CD14-positive monocyte (primary cell): Measurements from ENCODE around the gene SPRY4. TPM values are rescaled to one million over a fixed set of nuclear protein-coding genes. Genes with fewer than 3 reads are reported as not detected.
"Not testable (repeated sequence)": the region's sequence is repeated elsewhere in the genome, so short reads cannot be mapped to it uniquely, and the experiment has no call there.

Experiments used
- DNase-seq, 3 donors: peaks; one replicate each; pipeline ENCODE4 v3.0.0-alpha.2; 2011 to 2022
- H2AFZ ChIP-seq: 2 replicates; pipeline ENCODE4 v1.6.0; 2012; ENCODE audit warnings: mild to moderate bottlenecking, low read depth, low read length, inconsistent platforms; ENCODE audit not compliant: insufficient read depth, poor library complexity, severe bottlenecking
- H3K27ac ChIP-seq, 2 donors: 1 replicate in 1 of 2; 2 replicates in 1 of 2; pipeline ENCODE4 v1.5.1; 2012 to 2013; ENCODE audit warnings: low read length in 2 of 2, control low read depth in 1 of 2, inconsistent platforms in 1 of 2, low read depth in 1 of 2, mild to moderate bottlenecking in 1 of 2
- H3K27me3 ChIP-seq, 2 donors: one replicate each; pipeline versions ENCODE4 v1.6.0 to v1.6.1; 2011 to 2013; ENCODE audit warnings: low read length in 2 of 2; ENCODE audit not compliant: control insufficient read depth in 2 of 2, insufficient read depth in 2 of 2
- H3K36me3 ChIP-seq, 2 donors: replicated peaks in 1 of 2; 1 replicate in 1 of 2; 2 replicates in 1 of 2; pipeline versions ENCODE4 v1.5.1 to v1.6.1; 2012 to 2013; ENCODE audit warnings: low read length in 2 of 2, control low read depth in 1 of 2, inconsistent platforms in 1 of 2, mild to moderate bottlenecking in 1 of 2; ENCODE audit not compliant: insufficient read depth in 2 of 2, control insufficient read depth in 1 of 2
- H3K4me1 ChIP-seq, 2 donors: 1 replicate in 1 of 2; 2 replicates in 1 of 2; pipeline versions ENCODE4 v1.5.1 to v1.6.1; 2012 to 2013; ENCODE audit warnings: low read length in 2 of 2, control low read depth in 1 of 2, inconsistent platforms in 1 of 2, mild to moderate bottlenecking in 1 of 2, moderate library complexity in 1 of 2; ENCODE audit not compliant: insufficient read depth in 2 of 2, control insufficient read depth in 1 of 2
- H3K4me2 ChIP-seq: replicated peaks from 2 replicates; pipeline ENCODE3; 2012; ENCODE audit warnings: low read length, moderate library complexity, mild to moderate bottlenecking; ENCODE audit not compliant: poor library complexity, severe bottlenecking; ENCODE audit errors: extremely low read depth
- H3K4me3 ChIP-seq, 3 experiments: fragments of 200-600 bp in 1 of 3; sonication (generic) in 1 of 3; replicated peaks in 1 of 3; 1 replicate in 2 of 3; 2 replicates in 1 of 3; pipeline ENCODE4 v1.5.1; 2011 to 2013; ENCODE audit warnings: low read length in 3 of 3, mild to moderate bottlenecking in 3 of 3, control low read depth in 2 of 3, low read depth in 2 of 3, inconsistent platforms in 1 of 3, moderate library complexity in 1 of 3
- H3K79me2 ChIP-seq: 2 replicates; pipeline ENCODE4 v1.6.0; 2012; ENCODE audit warnings: mild to moderate bottlenecking, control low read depth, inconsistent platforms, low read length, moderate library complexity; ENCODE audit not compliant: insufficient read depth
- H3K9ac ChIP-seq: 2 replicates; pipeline ENCODE4 v1.6.0; 2017; ENCODE audit warnings: low read length, mild to moderate bottlenecking; ENCODE audit not compliant: insufficient read depth, poor library complexity, severe bottlenecking
- H3K9me3 ChIP-seq, 2 donors: replicated peaks in 1 of 2; 1 replicate in 1 of 2; 2 replicates in 1 of 2; pipeline versions ENCODE4 v1.5.1 to v1.6.1; 2012 to 2013; ENCODE audit warnings: low read length in 2 of 2, control low read depth in 1 of 2; ENCODE audit not compliant: control insufficient read depth in 1 of 2, insufficient read depth in 1 of 2
- H4K20me1 ChIP-seq: 2 replicates; pipeline ENCODE4 v1.6.0; 2012; ENCODE audit warnings: mild to moderate bottlenecking, low read length, control low read depth, moderate library complexity; ENCODE audit not compliant: insufficient read depth
- H3K27ac Mint-ChIP-seq, 7 donors: one replicate each; pipeline ENCODE4 v1.8.0; 2020; ENCODE audit warnings: mild to moderate bottlenecking in 7 of 7, mixed read lengths in 7 of 7, moderate library complexity in 6 of 7, inconsistent platforms in 2 of 7
- H3K27me3 Mint-ChIP-seq, 3 donors: one replicate each; pipeline ENCODE4 v1.8.0; 2021 to 2022; ENCODE audit warnings: low read depth in 3 of 3, mild to moderate bottlenecking in 3 of 3, mixed read lengths in 3 of 3, moderate library complexity in 3 of 3, inconsistent platforms in 1 of 3
- H3K36me3 Mint-ChIP-seq, 2 donors: one replicate each; pipeline ENCODE4 v1.8.0; 2020; ENCODE audit warnings: mixed read lengths in 2 of 2, inconsistent platforms in 1 of 2, mild to moderate bottlenecking in 1 of 2
- H3K4me1 Mint-ChIP-seq: one replicate; pipeline ENCODE4 v1.8.0; 2020; ENCODE audit warnings: mild to moderate bottlenecking, mixed read lengths
- H3K4me3 Mint-ChIP-seq, 2 donors: one replicate each; pipeline ENCODE4 v1.8.0; 2020; ENCODE audit warnings: mild to moderate bottlenecking in 2 of 2, mixed read lengths in 2 of 2, moderate library complexity in 1 of 2
- H3K9me3 Mint-ChIP-seq, 7 donors: one replicate each; pipeline ENCODE4 v1.8.0; 2020 to 2022; ENCODE audit warnings: mixed read lengths in 7 of 7, mild to moderate bottlenecking in 6 of 7, moderate library complexity in 6 of 7, inconsistent platforms in 2 of 7
- WGBS: methylation state at CpG from one replicate; pipeline ENCODE4 v1.1.5; 2013; ENCODE audit warnings: missing lambda C conversion rate; ENCODE audit not compliant: insufficient coverage; 5-methylcytosine and 5-hydroxymethylcytosine counted together
- intact Hi-C, 2 donors: fragments of 100-400 bp; cut with micrococcal nuclease; formaldehyde crosslinking; loops; one replicate each; pipeline versions ENCODE4 v1.15.0 to v1.15.1; 2023
- polyA plus RNA-seq, 3 donors: library from polyadenylated mRNA; depleted of rRNA in 1 of 3; unstranded in 2 of 3; stranded (reverse) in 1 of 3; fragments of 300-500 nt in 2 of 3; fragments of >200 nt in 1 of 3; fragmentation: Illumina TruSeq in 2 of 3; gene quantifications; 1 replicate in 2 of 3; 2 replicates in 1 of 3; pipeline ENCODE4 v1.2.3, GENCODE V29; 2012 to 2021
- TF ChIP-seq, protein P1 (sequence below): fragments of 200-600 bp; IDR thresholded peaks from one replicate; pipeline ENCODE4 v1.8.0; 2022; ENCODE audit warnings: antibody characterized with exemption, mild to moderate bottlenecking

The SPRY4 gene
- polyA plus RNA-seq, 3 donors = not detected

DNA sequence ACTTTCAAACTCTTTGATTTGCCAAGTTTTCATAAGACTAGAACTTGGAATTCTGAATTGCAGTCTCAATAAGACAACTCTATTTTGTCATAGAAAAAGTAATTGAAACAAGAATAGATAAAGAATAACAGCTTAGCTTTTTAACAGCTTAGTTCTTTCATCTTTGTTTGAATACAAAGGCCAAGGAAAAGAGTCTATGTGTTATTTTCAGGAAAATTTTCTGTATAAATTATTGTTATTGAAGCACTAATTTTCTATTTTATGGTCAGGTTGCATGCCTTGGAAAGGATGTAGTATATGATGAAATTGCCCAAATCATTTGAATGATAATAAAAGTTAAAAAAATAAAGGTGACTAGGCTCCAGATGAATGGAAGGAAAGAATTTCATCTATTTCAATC is 25.2 kb upstream of the SPRY4 start:
- peaks cover 7 to 25% of the 10 kb centered on the region in 2 donors for H3K9me3 ChIP-seq
- no peaks in the 10 kb centered on the region for H3K36me3 ChIP-seq
- no peak overlapping the region for H3K4me2 ChIP-seq
- no peaks in the 10 kb centered on the region for H4K20me1 ChIP-seq
- Mint-ChIP-seq H3K27me3 (peaks cover 56 to 70% (median 57%) of the 10 kb centered on the region in 3 donors), H3K27ac (no peak overlapping the region), H3K36me3 (no peaks in the 10 kb centered on the region), H3K4me1 (peaks cover 2% of the 10 kb centered on the region), H3K4me3 (no peak overlapping the region), H3K9me3 (peaks cover 0 to 36% (median 16%) of the 10 kb centered on the region in 7 donors)
- H3K79me2 ChIP-seq = no peaks in the 10 kb centered on the region
- peaks cover 44 to 58% of the 10 kb centered on the region in 2 donors for H3K27me3 ChIP-seq
- no peak overlapping the region for H3K4me3 ChIP-seq
- no peak overlapping the region for H3K27ac ChIP-seq
- intact Hi-C loops = loop anchor here in 1 of 2 donors (10.0 kb wide), 1 partner anchor 125 kb away; no protein-coding TSS in a partner anchor
- TF ChIP-seq, protein P1, sequence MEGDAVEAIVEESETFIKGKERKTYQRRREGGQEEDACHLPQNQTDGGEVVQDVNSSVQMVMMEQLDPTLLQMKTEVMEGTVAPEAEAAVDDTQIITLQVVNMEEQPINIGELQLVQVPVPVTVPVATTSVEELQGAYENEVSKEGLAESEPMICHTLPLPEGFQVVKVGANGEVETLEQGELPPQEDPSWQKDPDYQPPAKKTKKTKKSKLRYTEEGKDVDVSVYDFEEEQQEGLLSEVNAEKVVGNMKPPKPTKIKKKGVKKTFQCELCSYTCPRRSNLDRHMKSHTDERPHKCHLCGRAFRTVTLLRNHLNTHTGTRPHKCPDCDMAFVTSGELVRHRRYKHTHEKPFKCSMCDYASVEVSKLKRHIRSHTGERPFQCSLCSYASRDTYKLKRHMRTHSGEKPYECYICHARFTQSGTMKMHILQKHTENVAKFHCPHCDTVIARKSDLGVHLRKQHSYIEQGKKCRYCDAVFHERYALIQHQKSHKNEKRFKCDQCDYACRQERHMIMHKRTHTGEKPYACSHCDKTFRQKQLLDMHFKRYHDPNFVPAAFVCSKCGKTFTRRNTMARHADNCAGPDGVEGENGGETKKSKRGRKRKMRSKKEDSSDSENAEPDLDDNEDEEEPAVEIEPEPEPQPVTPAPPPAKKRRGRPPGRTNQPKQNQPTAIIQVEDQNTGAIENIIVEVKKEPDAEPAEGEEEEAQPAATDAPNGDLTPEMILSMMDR = no peak
- no peak overlapping the region for H3K9ac ChIP-seq
- no peak overlapping the region for H2AFZ ChIP-seq
- H3K4me1 ChIP-seq = no peaks in the 10 kb centered on the region
- DNase-seq = no peak

DNA sequence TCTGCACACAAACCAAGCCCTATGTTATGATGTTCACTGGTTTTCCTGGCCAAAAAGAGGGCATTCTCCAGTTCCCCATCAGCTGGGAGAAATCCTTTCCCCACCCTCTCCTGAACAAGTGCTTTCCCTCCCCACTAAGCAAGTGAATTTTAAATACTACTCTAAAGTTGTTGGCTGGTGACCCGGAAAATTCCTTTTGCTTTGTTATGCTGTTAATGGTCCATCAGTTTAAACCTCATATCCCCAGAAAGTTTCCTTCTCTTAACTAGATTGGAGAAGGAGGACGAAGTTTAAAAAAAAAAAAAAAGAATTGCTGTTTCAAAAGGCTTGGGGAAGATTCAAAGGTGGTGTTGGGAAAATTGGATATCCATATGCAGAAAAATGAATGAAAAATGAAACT is 21.9 kb upstream of the SPRY4 start:
- TF ChIP-seq, protein P1 = no peak
- H3K27ac Mint-ChIP-seq = no peak overlapping the region
- Histone ChIP-seq H3K4me1 (no peaks in the 10 kb centered on the region), H3K36me3 (no peaks in the 10 kb centered on the region), H2AFZ (no peak overlapping the region), H3K9me3 (peaks cover 29 to 33% of the 10 kb centered on the region in 2 donors), H3K9ac (no peak overlapping the region), H3K27ac (no peak overlapping the region), H4K20me1 (no peaks in the 10 kb centered on the region), H3K4me2 (no peak overlapping the region), H3K27me3 (peaks cover 27 to 44% of the 10 kb centered on the region in 2 donors), H3K79me2 (no peaks in the 10 kb centered on the region), H3K4me3 (no peak overlapping the region)
- H3K27me3 Mint-ChIP-seq = peaks cover 39 to 59% (median 44%) of the 10 kb centered on the region in 3 donors
- WGBS = no CpG with 5 or more reads among the region's 2 CpGs
- no peaks in the 10 kb centered on the region for H3K36me3 Mint-ChIP-seq
- H3K9me3 Mint-ChIP-seq = peaks cover 7 to 56% (median 32%) of the 10 kb centered on the region in 7 donors
- H3K4me1 Mint-ChIP-seq = no peaks in the 10 kb centered on the region
- peak overlapping the region in 1 of 2 donors; percentile 37 for H3K4me3 Mint-ChIP-seq
- no peak for DNase-seq
- intact Hi-C loops = no loop called here

DNA sequence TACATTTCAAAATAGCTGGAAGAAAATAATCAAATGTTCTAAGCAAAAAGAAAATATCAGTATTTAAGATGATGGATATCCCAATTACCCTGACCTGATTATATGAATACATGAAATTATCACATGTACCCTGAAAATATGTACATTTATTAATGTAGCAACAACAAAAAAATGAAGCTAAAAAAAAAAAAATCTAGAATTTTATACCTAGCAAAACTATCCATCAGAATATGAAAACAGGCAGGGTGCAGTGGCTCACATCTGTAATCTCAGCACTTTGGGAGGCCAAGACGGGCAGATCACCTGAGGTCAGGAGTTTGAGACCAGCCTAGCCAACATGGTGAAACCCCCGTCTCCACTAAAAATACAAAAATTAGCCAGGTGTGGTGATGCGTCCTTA is 20.1 kb upstream of the SPRY4 start:
- H3K4me1 ChIP-seq, H3K4me3 ChIP-seq, H3K79me2 ChIP-seq, DNase-seq, H3K27ac ChIP-seq, H3K4me2 ChIP-seq, H3K4me1 Mint-ChIP-seq, intact Hi-C loops, H3K36me3 Mint-ChIP-seq, H3K36me3 ChIP-seq, H3K9ac ChIP-seq, H3K27ac Mint-ChIP-seq, H4K20me1 ChIP-seq, H2AFZ ChIP-seq: not testable (repeated sequence)
- peaks cover 27 to 52% of the 10 kb centered on the region in 2 donors for H3K27me3 ChIP-seq
- H3K9me3 ChIP-seq = peaks cover 29 to 33% of the 10 kb centered on the region in 2 donors
- peaks cover 44 to 68% (median 52%) of the 10 kb centered on the region in 3 donors for H3K27me3 Mint-ChIP-seq
- peak overlapping the region in 1 of 2 donors; percentile 28 for H3K4me3 Mint-ChIP-seq
- peaks cover 7 to 68% (median 32%) of the 10 kb centered on the region in 7 donors for H3K9me3 Mint-ChIP-seq
- 100% methylated on average over 2 of the region's 3 CpGs for WGBS
